GM18508 (cell line): ENCODE results near the gene KIAA0825.
"Not testable (repeated sequence)": the region's sequence is repeated elsewhere in the genome, so short reads cannot be mapped to it uniquely, and the experiment has no call there.

Experiments used
- ATAC-seq: cut with Tn5 transposase; IDR thresholded peaks from one replicate; pipeline ENCODE4 v1.9.1; 2021; ENCODE audit warnings: moderate number of reproducible peaks; ENCODE audit not compliant: insufficient read depth, unreplicated experiment

KIAA0825 gene

GRCh38 chr5:94153736-94154450, 464.5 kb downstream of the KIAA0825 start:
- ATAC-seq: no peak

GRCh38 chr5:94143621-94144020, 474.8 kb downstream of the KIAA0825 start:
- ATAC-seq: not testable (repeated sequence)

GRCh38 chr5:94140300-94140699, 478.1 kb downstream of the KIAA0825 start:
- no peak for ATAC-seq

- ATAC-seq: no peak
These were observed 488.3 kb downstream of the KIAA0825 start for GRCh38 chr5:94130077-94130476.

GRCh38 chr5:94125107-94125506, 493.3 kb downstream of the KIAA0825 start:
- ATAC-seq: no peak

- not testable (repeated sequence) for ATAC-seq
These were observed 502.1 kb downstream of the KIAA0825 start for GRCh38 chr5:94116317-94116716.

- no peak for ATAC-seq
These were observed 505.3 kb downstream of the KIAA0825 start for GRCh38 chr5:94113087-94113486.

GRCh38 chr5:94111209-94112004, 507.0 kb downstream of the KIAA0825 start:
- ATAC-seq: peak; percentile 98

- no peak for ATAC-seq
These were observed 514.7 kb downstream of the KIAA0825 start for GRCh38 chr5:94103514-94104245.
